Measurements from ENCODE around the gene OSBPL3. TPM values are rescaled to one million over a fixed set of nuclear protein-coding genes. Genes with fewer than 3 reads are reported as not detected.

OSBPL3 gene
- total RNA-seq, 1 donor from 2014 or later, result 93.7 TPM

Other genes with a start within 250 kb of the OSBPL3 start
- 9.6 and 10.4 TPM in 2 replicates for gene GSDME, start 222.7 kb downstream of the OSBPL3 start, total RNA-seq
- 280 and 290 TPM in 2 replicates for gene CYCS, start 145.1 kb upstream of the OSBPL3 start, total RNA-seq
- not detected in 2 replicates for gene NPVF, start 248.3 kb upstream of the OSBPL3 start, total RNA-seq

Measured in activated CD4-positive, alpha-beta T cell treated with anti-CD3 and anti-CD28 coated beads, Interleukin-2, amount 10 ng/mL, durations not matched to agents 24 days and 14 days (primary cell).